SK-N-SH treated with all-trans-retinoic acid at 6 μM for 48 hours (cell line): ENCODE measurements around the gene S100A3.

ENCODE experiments used
- ARNTL ChIP-seq: fragments of 450-650 bp; formaldehyde crosslinking; IDR thresholded peaks from 2 replicates; pipeline ENCODE4 v1.5.0; 2020; ENCODE audit warnings: low read depth, mild to moderate bottlenecking, moderate library complexity, borderline replicate concordance
- BACH2 ChIP-seq: fragments of 250-450 bp; sonication (Bioruptor Pico); IDR thresholded peaks from 2 replicates; pipeline ENCODE4 v1.9.0; 2021; ENCODE audit warnings: mild to moderate bottlenecking, borderline replicate concordance
- CSDC2 ChIP-seq: fragments of 250-450 bp; sonication (Bioruptor Pico); IDR thresholded peaks from 2 replicates; pipeline ENCODE4 v1.5.0; 2020; ENCODE audit warnings: mild to moderate bottlenecking, moderate library complexity
- ESRRG ChIP-seq: fragments of 250-450 bp; sonication (Bioruptor Pico); IDR thresholded peaks from 2 replicates; pipeline ENCODE4 v1.6.1; 2021; ENCODE audit warnings: mild to moderate bottlenecking
- PATZ1 ChIP-seq: fragments of 250-450 bp; sonication (Bioruptor Pico); IDR thresholded peaks from 2 replicates; pipeline ENCODE4 v1.8.0; 2020; ENCODE audit warnings: mild to moderate bottlenecking, moderate library complexity, borderline replicate concordance
- RARB ChIP-seq: fragments of 250-450 bp; sonication (Bioruptor Pico); IDR thresholded peaks from 2 replicates; pipeline ENCODE4 v1.8.0; 2021; ENCODE audit warnings: mild to moderate bottlenecking, moderate library complexity
- TCF4 ChIP-seq: fragments of 250-450 bp; sonication (Bioruptor Pico); IDR thresholded peaks from 2 replicates; pipeline ENCODE4 v1.8.0; 2021; ENCODE audit warnings: mild to moderate bottlenecking, moderate library complexity, borderline replicate concordance
- TSHZ2 ChIP-seq: fragments of 250-450 bp; sonication (Bioruptor Pico); IDR thresholded peaks from 2 replicates; pipeline ENCODE4 v1.5.0; 2020; ENCODE audit warnings: mild to moderate bottlenecking, moderate library complexity
- ZFP3 ChIP-seq: fragments of 250-450 bp; sonication (Bioruptor Pico); IDR thresholded peaks from 2 replicates; pipeline ENCODE4 v1.5.0; 2020; ENCODE audit warnings: mild to moderate bottlenecking, moderate library complexity
- ZNF565 ChIP-seq: fragments of 450-650 bp; formaldehyde crosslinking; conservative IDR thresholded peaks from 2 replicates; pipeline ENCODE4 v1.5.0; 2020; ENCODE audit warnings: low read depth, mild to moderate bottlenecking, moderate library complexity
- ZNF70 ChIP-seq: fragments of 450-650 bp; formaldehyde crosslinking; IDR thresholded peaks from 2 replicates; pipeline ENCODE4 v1.5.0; 2020; ENCODE audit warnings: mild to moderate bottlenecking, moderate library complexity
- TF ChIP-seq, protein P1 (sequence below): fragments of 250-450 bp; sonication (Bioruptor Pico); IDR thresholded peaks from 2 replicates; pipeline ENCODE4 v1.5.1; 2020; ENCODE audit warnings: low read depth, mild to moderate bottlenecking, moderate library complexity

DNA sequence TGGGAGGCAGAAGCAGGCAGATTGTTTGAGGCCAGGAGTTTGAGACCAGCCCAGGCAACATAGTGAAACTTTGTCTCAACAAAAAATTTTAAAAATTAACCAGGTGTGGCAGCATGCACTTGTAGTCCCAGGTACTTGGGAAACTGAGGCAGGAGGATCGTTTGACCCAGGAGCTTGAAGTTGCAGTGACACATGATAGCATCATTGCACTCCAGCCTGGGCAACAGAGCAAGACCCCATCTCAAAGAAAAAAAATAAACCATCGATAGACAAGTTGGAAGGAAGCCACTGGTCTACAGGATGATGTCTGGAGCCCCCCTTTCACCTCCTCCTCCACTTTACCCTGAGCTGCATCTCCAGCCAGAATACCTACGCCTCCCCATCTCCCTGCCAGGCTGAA lies 29.8 kb downstream of the S100A3 start:
- TF ChIP-seq TSHZ2 (CRISPR knock-in tag) = no peak
- TF ChIP-seq, protein P1, sequence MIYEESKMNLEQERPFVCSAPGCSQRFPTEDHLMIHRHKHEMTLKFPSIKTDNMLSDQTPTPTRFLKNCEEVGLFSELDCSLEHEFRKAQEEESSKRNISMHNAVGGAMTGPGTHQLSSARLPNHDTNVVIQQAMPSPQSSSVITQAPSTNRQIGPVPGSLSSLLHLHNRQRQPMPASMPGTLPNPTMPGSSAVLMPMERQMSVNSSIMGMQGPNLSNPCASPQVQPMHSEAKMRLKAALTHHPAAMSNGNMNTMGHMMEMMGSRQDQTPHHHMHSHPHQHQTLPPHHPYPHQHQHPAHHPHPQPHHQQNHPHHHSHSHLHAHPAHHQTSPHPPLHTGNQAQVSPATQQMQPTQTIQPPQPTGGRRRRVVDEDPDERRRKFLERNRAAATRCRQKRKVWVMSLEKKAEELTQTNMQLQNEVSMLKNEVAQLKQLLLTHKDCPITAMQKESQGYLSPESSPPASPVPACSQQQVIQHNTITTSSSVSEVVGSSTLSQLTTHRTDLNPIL (CRISPR knock-in tag) = no peak
- no peak for TF ChIP-seq PATZ1 (CRISPR knock-in tag)
- no peak for TF ChIP-seq ZNF565
- TF ChIP-seq CSDC2 (CRISPR knock-in tag) = no peak
- no peak for TF ChIP-seq BACH2
- TF ChIP-seq ZNF70 (CRISPR knock-in tag) = no peak
- no peak for TF ChIP-seq TCF4 (CRISPR knock-in tag)
- no peak for TF ChIP-seq ZFP3 (CRISPR knock-in tag)
- TF ChIP-seq ARNTL = no peak
- TF ChIP-seq ESRRG (CRISPR knock-in tag) = no peak
- no peak for TF ChIP-seq RARB (CRISPR knock-in tag)
